HCT116 (cell line): ENCODE data around the gene HNRNPA1. TPM values are rescaled to one million over a fixed set of nuclear protein-coding genes. Genes with fewer than 3 reads are reported as not detected.

Experiments used
- ATAC-seq: fragments of 200-7000 bp; cut with Tn5 transposase; 2 replicates; pipeline ENCODE4 v1.9.1; 2020; ENCODE audit warnings: mild to moderate bottlenecking, moderate library complexity
- BruUV-seq: library from RNA; stranded (reverse); fragments of 400-500 nt; replicated peaks from 2 replicates; lab custom pipeline; 2021; lab: Mats Ljungman, UMichigan
- CTCF ChIA-PET: fragments of 300-600 bp; sonication (Branson Sonifier 250); formaldehyde crosslinking; loops from one replicate; lab custom pipeline; 2021; ENCODE audit warnings: antibody characterized with exemption; lab: Charles Lee
- POLR2A ChIA-PET: fragments of 300-600, 350-600 bp; sonication (Branson Sonifier 250); formaldehyde crosslinking; loops from one replicate; lab custom pipeline; 2021; ENCODE audit warnings: antibody characterized with exemption; lab: Charles Lee
- RAD21 ChIA-PET, 2 experiments: fragments of 300-600 bp; sonication (Branson Sonifier 250); formaldehyde crosslinking; loops; one replicate each; lab custom pipeline; 2023; ENCODE audit warnings: low total read pairs in 2 of 2; ENCODE audit not compliant: uncharacterized antibody in 2 of 2, unreplicated experiment in 2 of 2, low non-redundant PET in 1 of 2; lab: Charles Lee
- DNase-seq: peaks from one replicate; pipeline ENCODE4 v3.0.0-alpha.2; 2010; ENCODE audit warnings: low read depth, low spot score
- H2AFZ ChIP-seq: fragments of 200-600 bp; shearing (Covaris generic), sonication (generic); 2 replicates; pipeline ENCODE4 v1.6.1; 2017; ENCODE audit warnings: low read depth, mixed run types, mixed read lengths, antibody characterized with exemption, low read length; ENCODE audit not compliant: poor library complexity, severe bottlenecking
- H3K27ac ChIP-seq: 2 replicates; pipeline ENCODE4 v1.5.1; 2012; ENCODE audit warnings: low read depth, low read length
- H3K27me3 ChIP-seq: fragments of 200-600 bp; sonication (generic); 2 replicates; pipeline ENCODE4 v1.6.1; 2016; ENCODE audit warnings: mixed run types, low read length, mixed read lengths; ENCODE audit not compliant: insufficient read depth
- H3K36me3 ChIP-seq, 2 experiments: fragments of 200-500 bp in 1 of 2; fragments of 200-600 bp in 1 of 2; sonication (Bioruptor generic) in 1 of 2; sonication (generic) in 1 of 2; 2 replicates each; pipeline versions ENCODE4 v1.5.1 to v1.6.1; 2014 to 2016; ENCODE audit warnings: low read length in 2 of 2, inconsistent platforms in 1 of 2, mixed read lengths in 1 of 2, mixed run types in 1 of 2; ENCODE audit not compliant: insufficient read depth in 2 of 2, control insufficient read depth in 1 of 2
- H3K4me1 ChIP-seq, 2 experiments: fragments of 200-600 bp in 1 of 2; sonication (generic) in 1 of 2; 2 replicates each; pipeline versions ENCODE4 v1.5.1 to v1.6.1; 2012 to 2017; ENCODE audit warnings: low read length in 2 of 2, inconsistent platforms in 1 of 2, mild to moderate bottlenecking in 1 of 2, mixed read lengths in 1 of 2, mixed run types in 1 of 2, moderate library complexity in 1 of 2; ENCODE audit not compliant: insufficient read depth in 2 of 2, control insufficient read depth in 1 of 2
- H3K4me2 ChIP-seq: fragments of 200-600 bp; sonication (generic); 2 replicates; pipeline ENCODE4 v1.6.1; 2017; ENCODE audit warnings: mixed run types, low read length, mixed read lengths
- H3K4me3 ChIP-seq, 2 experiments: fragments of 200-600 bp in 1 of 2; sonication (generic) in 1 of 2; replicated peaks in 1 of 2; 2 replicates each; pipeline ENCODE4 v1.5.1; 2011 to 2016; ENCODE audit warnings: low read length in 2 of 2, control low read depth in 1 of 2, low read depth in 1 of 2, mild to moderate bottlenecking in 1 of 2, mixed read lengths in 1 of 2, mixed run types in 1 of 2
- H3K79me2 ChIP-seq: fragments of 200-600 bp; sonication (generic); 2 replicates; pipeline ENCODE4 v1.6.1; 2017; ENCODE audit warnings: mild to moderate bottlenecking, mixed run types, low read length, moderate library complexity, mixed read lengths; ENCODE audit not compliant: insufficient read depth
- H3K9ac ChIP-seq: fragments of 200-600 bp; sonication (generic); 2 replicates; pipeline ENCODE4 v1.6.1; 2016; ENCODE audit warnings: low read length, mixed read lengths
- H3K9me2 ChIP-seq: fragments of 200-600 bp; sonication (generic), shearing (Covaris generic); 2 replicates; pipeline ENCODE4 v1.6.1; 2017; ENCODE audit warnings: mixed run types, mild to moderate bottlenecking, moderate library complexity; ENCODE audit not compliant: insufficient read depth
- H3K9me3 ChIP-seq, 2 experiments: fragments of 200-500 bp in 1 of 2; fragments of 200-600 bp in 1 of 2; sonication (Bioruptor generic) in 1 of 2; sonication (generic) in 1 of 2; 2 replicates each; pipeline ENCODE4 v1.6.1; 2014 to 2017; ENCODE audit warnings: low read length in 2 of 2, mixed read lengths in 2 of 2, inconsistent platforms in 1 of 2, low read depth in 1 of 2, mild to moderate bottlenecking in 1 of 2, mixed run types in 1 of 2, moderate library complexity in 1 of 2; ENCODE audit not compliant: control insufficient read depth in 1 of 2, insufficient read depth in 1 of 2
- H4K20me1 ChIP-seq: fragments of 200-600 bp; sonication (generic), shearing (Covaris generic); 2 replicates; pipeline ENCODE4 v1.6.1; 2017; ENCODE audit warnings: mixed run types, mild to moderate bottlenecking, moderate library complexity; ENCODE audit not compliant: insufficient read depth
- YY1 ChIP-seq: IDR thresholded peaks from 2 replicates; pipeline ENCODE4 v1.6.1; 2011; ENCODE audit warnings: low read length, low read depth, moderate library complexity, mild to moderate bottlenecking; ENCODE audit not compliant: insufficient replicate concordance; ENCODE audit errors: extremely low read depth
- intact Hi-C: fragments of 100-400 bp; cut with micrococcal nuclease; formaldehyde crosslinking; loops from 2 replicates; pipeline ENCODE4 v1.10.0; 2022
- total RNA-seq: library from RNA; stranded (reverse); gene quantifications from one replicate; pipeline ENCODE4 v1.2.1, GENCODE V29; 2021; ENCODE audit not compliant: unreplicated experiment

The HNRNPA1 gene
- total RNA-seq, 1 experiment from 2014 or later = 1,878 TPM

GRCh38 chr12:54333420-54334034 is 53.0 kb downstream of the HNRNPA1 start:
- TF ChIP-seq YY1 = no peak
- TF ChIP-seq, all 23 proteins: peak for 0
- RAD21 ChIA-PET = no interaction called here
- POLR2A ChIA-PET = interaction anchor here (1.8 to 3.7 kb wide), 2 partner anchors 26 to 53 kb away, joined by 9 to 17 read pairs; partner anchors contain the start of genes CBX5 and HNRNPA1
- no TSS peak for BruUV-seq
- H3K4me3 ChIP-seq = no peak overlapping the region
- no peak overlapping the region for H2AFZ ChIP-seq
- intact Hi-C loops = no loop called here
- H4K20me1 ChIP-seq = peaks cover 9% of the 10 kb centered on the region; the same call in 1 of the 2 replicates
- no peaks in the 10 kb centered on the region for H3K9me3 ChIP-seq
- CTCF ChIA-PET = interaction anchor here (0.9 to 4.9 kb wide), 5 partner anchors 8 to 82 kb away, joined by 3 to 63 read pairs (median 3); partner anchors contain the start of gene COPZ1
- no peak overlapping the region for H3K4me2 ChIP-seq
- H3K27ac ChIP-seq = no peak overlapping the region
- no peaks in the 10 kb centered on the region for H3K27me3 ChIP-seq
- peaks cover 98% of the 10 kb centered on the region for H3K79me2 ChIP-seq
- H3K9ac ChIP-seq = no peak overlapping the region
- DNase-seq (no peak), ATAC-seq (no peak)
- H3K9me2 ChIP-seq = no peaks in the 10 kb centered on the region
- H3K36me3 ChIP-seq = peaks cover 6 to 12% of the 10 kb centered on the region in 2 experiments; a peak in 3 of 4 replicates
- H3K4me1 ChIP-seq = peaks cover 27 to 38% of the 10 kb centered on the region in 2 experiments

Other genes with a start within 250 kb of the HNRNPA1 start
- gene HOXC5, start 247.7 kb upstream of the HNRNPA1 start, total RNA-seq = 1.1 TPM
- 1.5 TPM for gene HOXC4, start 226.9 kb upstream of the HNRNPA1 start, total RNA-seq
- gene SMUG1, start 91.7 kb upstream of the HNRNPA1 start, total RNA-seq = 43.6 TPM
- gene CBX5, start 604 bp upstream of the HNRNPA1 start, total RNA-seq = 72.3 TPM
- gene NFE2, start 20.3 kb downstream of the HNRNPA1 start, total RNA-seq = 1.3 TPM
- 191 TPM for gene COPZ1, start 44.4 kb downstream of the HNRNPA1 start, total RNA-seq
- not detected for gene GPR84, start 83.8 kb downstream of the HNRNPA1 start, total RNA-seq
- 34.7 TPM for gene ZNF385A, start 104.0 kb downstream of the HNRNPA1 start, total RNA-seq
- 49.7 TPM for gene ITGA5, start 138.5 kb downstream of the HNRNPA1 start, total RNA-seq
- gene GTSF1, start 192.9 kb downstream of the HNRNPA1 start, total RNA-seq = 229 TPM
- 1.1 TPM for gene NCKAP1L, start 217.0 kb downstream of the HNRNPA1 start, total RNA-seq